SK-N-SH (cell line): ENCODE data around the gene SLC5A11.

Source experiments
- CHD2 ChIP-seq: fragments of 150-350 bp; IDR thresholded peaks from 2 replicates; pipeline ENCODE4 v1.6.1; 2018; ENCODE audit warnings: low read length; ENCODE audit not compliant: partially characterized antibody
- FOXJ3 ChIP-seq: sonication (generic); formaldehyde crosslinking; IDR thresholded peaks from 2 replicates; pipeline ENCODE4 v1.5.1; 2020; ENCODE audit warnings: mild to moderate bottlenecking, missing genetic modification reagents
- FOXM1 ChIP-seq: IDR thresholded peaks from 2 replicates; pipeline ENCODE4 v1.4.0; 2012; ENCODE audit warnings: low read depth, mild to moderate bottlenecking
- MXI1 ChIP-seq: IDR thresholded peaks from 2 replicates; pipeline ENCODE4 v1.6.1; 2012; ENCODE audit warnings: mild to moderate bottlenecking, low read depth, low read length, improper control_type of control experiment
- POLR2AphosphoS5 ChIP-seq: IDR thresholded peaks from 2 replicates; pipeline ENCODE4 v1.6.1; 2012; ENCODE audit warnings: low read depth, low read length
- RAD21 ChIP-seq: IDR thresholded peaks from 2 replicates; pipeline ENCODE4 v1.6.1; 2012; ENCODE audit warnings: mild to moderate bottlenecking, low read length
- RCOR1 ChIP-seq: fragments of 150-350 bp; IDR thresholded peaks from 2 replicates; pipeline ENCODE4 v1.6.1; 2017; ENCODE audit warnings: antibody characterized with exemption, low read length
- RXRA ChIP-seq: IDR thresholded peaks from 2 replicates; pipeline ENCODE4 v1.4.0; 2012; ENCODE audit warnings: low read depth, mild to moderate bottlenecking, borderline replicate concordance
- TAF1 ChIP-seq: IDR thresholded peaks from 2 replicates; pipeline ENCODE4 v1.6.1; 2012; ENCODE audit warnings: low read depth, mild to moderate bottlenecking, low read length, moderate library complexity, borderline replicate concordance
- TF ChIP-seq, protein P1 (sequence below): IDR thresholded peaks from 2 replicates; pipeline ENCODE4 v1.6.1; 2012; ENCODE audit warnings: mild to moderate bottlenecking, low read depth, low read length, moderate library complexity
- TF ChIP-seq, protein P2 (sequence below): IDR thresholded peaks from 2 replicates; pipeline ENCODE4 v1.4.0; 2012; ENCODE audit warnings: low read depth, borderline replicate concordance
- TF ChIP-seq, protein P3 (sequence below): fragments of 200-600 bp; sonication (generic); IDR thresholded peaks from 2 replicates; pipeline ENCODE4 v1.6.1; 2017; ENCODE audit warnings: antibody characterized with exemption, mild to moderate bottlenecking, moderate library complexity
- TF ChIP-seq, protein P4 (sequence below): IDR thresholded peaks from 2 replicates; pipeline ENCODE4 v1.4.0; 2012; ENCODE audit warnings: low read depth

DNA sequence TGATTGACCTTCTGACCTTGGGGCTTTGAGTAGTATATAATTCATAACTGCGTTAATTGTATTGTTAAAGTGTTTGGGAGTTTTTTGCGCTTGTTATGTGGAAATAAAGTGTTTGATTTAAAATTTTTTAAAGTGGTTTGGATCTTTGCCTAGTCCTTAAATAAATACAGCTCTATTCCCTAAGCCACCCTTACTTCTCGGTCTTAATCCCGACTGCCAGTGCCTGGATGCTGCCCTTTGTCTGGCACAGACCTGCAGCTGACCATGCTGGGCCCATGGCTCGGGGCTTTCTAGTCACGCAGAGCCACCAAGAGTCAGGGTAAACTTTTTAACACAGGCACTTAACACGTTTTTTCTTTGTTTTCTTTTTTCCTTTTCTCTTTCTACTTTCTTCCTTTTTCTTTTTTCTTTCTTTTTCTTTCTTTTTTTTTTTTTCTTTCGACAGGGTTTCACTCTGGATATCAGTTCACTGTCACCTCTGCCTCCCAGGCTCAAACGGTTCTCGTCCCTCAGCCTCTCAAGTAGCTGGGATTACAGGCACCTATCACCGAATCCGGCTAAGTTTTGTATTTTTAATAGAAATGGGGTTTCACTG is 19.6 kb upstream of the SLC5A11 start:
- TF ChIP-seq, protein P1, sequence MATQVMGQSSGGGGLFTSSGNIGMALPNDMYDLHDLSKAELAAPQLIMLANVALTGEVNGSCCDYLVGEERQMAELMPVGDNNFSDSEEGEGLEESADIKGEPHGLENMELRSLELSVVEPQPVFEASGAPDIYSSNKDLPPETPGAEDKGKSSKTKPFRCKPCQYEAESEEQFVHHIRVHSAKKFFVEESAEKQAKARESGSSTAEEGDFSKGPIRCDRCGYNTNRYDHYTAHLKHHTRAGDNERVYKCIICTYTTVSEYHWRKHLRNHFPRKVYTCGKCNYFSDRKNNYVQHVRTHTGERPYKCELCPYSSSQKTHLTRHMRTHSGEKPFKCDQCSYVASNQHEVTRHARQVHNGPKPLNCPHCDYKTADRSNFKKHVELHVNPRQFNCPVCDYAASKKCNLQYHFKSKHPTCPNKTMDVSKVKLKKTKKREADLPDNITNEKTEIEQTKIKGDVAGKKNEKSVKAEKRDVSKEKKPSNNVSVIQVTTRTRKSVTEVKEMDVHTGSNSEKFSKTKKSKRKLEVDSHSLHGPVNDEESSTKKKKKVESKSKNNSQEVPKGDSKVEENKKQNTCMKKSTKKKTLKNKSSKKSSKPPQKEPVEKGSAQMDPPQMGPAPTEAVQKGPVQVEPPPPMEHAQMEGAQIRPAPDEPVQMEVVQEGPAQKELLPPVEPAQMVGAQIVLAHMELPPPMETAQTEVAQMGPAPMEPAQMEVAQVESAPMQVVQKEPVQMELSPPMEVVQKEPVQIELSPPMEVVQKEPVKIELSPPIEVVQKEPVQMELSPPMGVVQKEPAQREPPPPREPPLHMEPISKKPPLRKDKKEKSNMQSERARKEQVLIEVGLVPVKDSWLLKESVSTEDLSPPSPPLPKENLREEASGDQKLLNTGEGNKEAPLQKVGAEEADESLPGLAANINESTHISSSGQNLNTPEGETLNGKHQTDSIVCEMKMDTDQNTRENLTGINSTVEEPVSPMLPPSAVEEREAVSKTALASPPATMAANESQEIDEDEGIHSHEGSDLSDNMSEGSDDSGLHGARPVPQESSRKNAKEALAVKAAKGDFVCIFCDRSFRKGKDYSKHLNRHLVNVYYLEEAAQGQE, result no peak
- TF ChIP-seq, protein P2, sequence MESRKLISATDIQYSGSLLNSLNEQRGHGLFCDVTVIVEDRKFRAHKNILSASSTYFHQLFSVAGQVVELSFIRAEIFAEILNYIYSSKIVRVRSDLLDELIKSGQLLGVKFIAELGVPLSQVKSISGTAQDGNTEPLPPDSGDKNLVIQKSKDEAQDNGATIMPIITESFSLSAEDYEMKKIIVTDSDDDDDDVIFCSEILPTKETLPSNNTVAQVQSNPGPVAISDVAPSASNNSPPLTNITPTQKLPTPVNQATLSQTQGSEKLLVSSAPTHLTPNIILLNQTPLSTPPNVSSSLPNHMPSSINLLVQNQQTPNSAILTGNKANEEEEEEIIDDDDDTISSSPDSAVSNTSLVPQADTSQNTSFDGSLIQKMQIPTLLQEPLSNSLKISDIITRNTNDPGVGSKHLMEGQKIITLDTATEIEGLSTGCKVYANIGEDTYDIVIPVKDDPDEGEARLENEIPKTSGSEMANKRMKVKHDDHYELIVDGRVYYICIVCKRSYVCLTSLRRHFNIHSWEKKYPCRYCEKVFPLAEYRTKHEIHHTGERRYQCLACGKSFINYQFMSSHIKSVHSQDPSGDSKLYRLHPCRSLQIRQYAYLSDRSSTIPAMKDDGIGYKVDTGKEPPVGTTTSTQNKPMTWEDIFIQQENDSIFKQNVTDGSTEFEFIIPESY, result no peak
- TF ChIP-seq, protein P3, sequence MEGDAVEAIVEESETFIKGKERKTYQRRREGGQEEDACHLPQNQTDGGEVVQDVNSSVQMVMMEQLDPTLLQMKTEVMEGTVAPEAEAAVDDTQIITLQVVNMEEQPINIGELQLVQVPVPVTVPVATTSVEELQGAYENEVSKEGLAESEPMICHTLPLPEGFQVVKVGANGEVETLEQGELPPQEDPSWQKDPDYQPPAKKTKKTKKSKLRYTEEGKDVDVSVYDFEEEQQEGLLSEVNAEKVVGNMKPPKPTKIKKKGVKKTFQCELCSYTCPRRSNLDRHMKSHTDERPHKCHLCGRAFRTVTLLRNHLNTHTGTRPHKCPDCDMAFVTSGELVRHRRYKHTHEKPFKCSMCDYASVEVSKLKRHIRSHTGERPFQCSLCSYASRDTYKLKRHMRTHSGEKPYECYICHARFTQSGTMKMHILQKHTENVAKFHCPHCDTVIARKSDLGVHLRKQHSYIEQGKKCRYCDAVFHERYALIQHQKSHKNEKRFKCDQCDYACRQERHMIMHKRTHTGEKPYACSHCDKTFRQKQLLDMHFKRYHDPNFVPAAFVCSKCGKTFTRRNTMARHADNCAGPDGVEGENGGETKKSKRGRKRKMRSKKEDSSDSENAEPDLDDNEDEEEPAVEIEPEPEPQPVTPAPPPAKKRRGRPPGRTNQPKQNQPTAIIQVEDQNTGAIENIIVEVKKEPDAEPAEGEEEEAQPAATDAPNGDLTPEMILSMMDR, result no peak
- TF ChIP-seq TAF1 (no peak), FOXJ3 (CRISPR knock-in tag) (no peak), POLR2AphosphoS5 (no peak), RAD21 (no peak), CHD2 (no peak), RXRA (no peak), RCOR1 (no peak), MXI1 (no peak), FOXM1 (no peak)
- TF ChIP-seq, protein P4, sequence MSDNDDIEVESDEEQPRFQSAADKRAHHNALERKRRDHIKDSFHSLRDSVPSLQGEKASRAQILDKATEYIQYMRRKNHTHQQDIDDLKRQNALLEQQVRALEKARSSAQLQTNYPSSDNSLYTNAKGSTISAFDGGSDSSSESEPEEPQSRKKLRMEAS, result no peak
